DOHH2 (cell line): ENCODE results near the gene MYO7B.

Source experiments
- EZH2phosphoT487 ChIP-seq: fragments of 200-600 bp; sonication (generic); IDR thresholded peaks from 2 replicates; pipeline ENCODE4 v1.6.1; 2017; ENCODE audit warnings: borderline replicate concordance, mild to moderate bottlenecking, antibody characterized with exemption, low read length, moderate library complexity, mixed read lengths
- TF ChIP-seq, protein P1 (sequence below): fragments of 200-600 bp; sonication (generic); IDR thresholded peaks from one replicate; pipeline ENCODE4 v1.5.1; 2014; ENCODE audit warnings: antibody characterized with exemption, mild to moderate bottlenecking, low read depth, low read length; ENCODE audit not compliant: poor library complexity, severe bottlenecking

- no peak for TF ChIP-seq EZH2phosphoT487
- TF ChIP-seq, protein P1, sequence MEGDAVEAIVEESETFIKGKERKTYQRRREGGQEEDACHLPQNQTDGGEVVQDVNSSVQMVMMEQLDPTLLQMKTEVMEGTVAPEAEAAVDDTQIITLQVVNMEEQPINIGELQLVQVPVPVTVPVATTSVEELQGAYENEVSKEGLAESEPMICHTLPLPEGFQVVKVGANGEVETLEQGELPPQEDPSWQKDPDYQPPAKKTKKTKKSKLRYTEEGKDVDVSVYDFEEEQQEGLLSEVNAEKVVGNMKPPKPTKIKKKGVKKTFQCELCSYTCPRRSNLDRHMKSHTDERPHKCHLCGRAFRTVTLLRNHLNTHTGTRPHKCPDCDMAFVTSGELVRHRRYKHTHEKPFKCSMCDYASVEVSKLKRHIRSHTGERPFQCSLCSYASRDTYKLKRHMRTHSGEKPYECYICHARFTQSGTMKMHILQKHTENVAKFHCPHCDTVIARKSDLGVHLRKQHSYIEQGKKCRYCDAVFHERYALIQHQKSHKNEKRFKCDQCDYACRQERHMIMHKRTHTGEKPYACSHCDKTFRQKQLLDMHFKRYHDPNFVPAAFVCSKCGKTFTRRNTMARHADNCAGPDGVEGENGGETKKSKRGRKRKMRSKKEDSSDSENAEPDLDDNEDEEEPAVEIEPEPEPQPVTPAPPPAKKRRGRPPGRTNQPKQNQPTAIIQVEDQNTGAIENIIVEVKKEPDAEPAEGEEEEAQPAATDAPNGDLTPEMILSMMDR: no peak
These were observed 129.4 kb downstream of the MYO7B start for GRCh38 chr2:127664895-127665225.
